CD1c-positive myeloid dendritic cell (primary cell): ENCODE data around the gene STK4.
"Not testable (repeated sequence)": the region's sequence is repeated elsewhere in the genome, so short reads cannot be mapped to it uniquely, and the experiment has no call there.

Experiments used
- DNase-seq: peaks from one replicate; pipeline ENCODE4 v3.0.0-alpha.2; 2016; ENCODE audit errors: extremely low spot score

Gene STK4

GRCh38 chr20:45053430-45054351 is 87.4 kb downstream of the STK4 start:
- no peak for DNase-seq

DNA sequence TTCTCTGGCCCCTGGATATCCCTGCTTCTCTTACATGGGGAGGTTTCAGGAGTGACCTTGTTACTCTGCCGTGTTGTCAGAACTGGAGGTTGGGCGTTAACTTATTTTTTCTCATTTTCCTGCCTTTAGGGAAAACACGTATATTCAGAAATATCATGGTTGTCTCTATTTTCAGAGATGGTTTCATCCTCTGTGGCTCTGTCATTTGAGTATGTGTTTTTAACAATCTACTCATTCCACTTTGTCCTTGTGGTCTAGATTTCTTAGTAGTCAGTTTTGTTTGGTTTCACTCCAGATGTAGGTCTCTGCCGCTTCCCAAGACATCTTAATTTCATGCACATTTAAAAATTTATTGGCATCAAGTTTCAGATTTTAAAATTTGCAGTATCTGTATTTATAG is 88.7 kb downstream of the STK4 start:
- DNase-seq = no peak

GRCh38 chr20:45056473-45057173 is 90.3 kb downstream of the STK4 start:
- DNase-seq = no peak

DNA sequence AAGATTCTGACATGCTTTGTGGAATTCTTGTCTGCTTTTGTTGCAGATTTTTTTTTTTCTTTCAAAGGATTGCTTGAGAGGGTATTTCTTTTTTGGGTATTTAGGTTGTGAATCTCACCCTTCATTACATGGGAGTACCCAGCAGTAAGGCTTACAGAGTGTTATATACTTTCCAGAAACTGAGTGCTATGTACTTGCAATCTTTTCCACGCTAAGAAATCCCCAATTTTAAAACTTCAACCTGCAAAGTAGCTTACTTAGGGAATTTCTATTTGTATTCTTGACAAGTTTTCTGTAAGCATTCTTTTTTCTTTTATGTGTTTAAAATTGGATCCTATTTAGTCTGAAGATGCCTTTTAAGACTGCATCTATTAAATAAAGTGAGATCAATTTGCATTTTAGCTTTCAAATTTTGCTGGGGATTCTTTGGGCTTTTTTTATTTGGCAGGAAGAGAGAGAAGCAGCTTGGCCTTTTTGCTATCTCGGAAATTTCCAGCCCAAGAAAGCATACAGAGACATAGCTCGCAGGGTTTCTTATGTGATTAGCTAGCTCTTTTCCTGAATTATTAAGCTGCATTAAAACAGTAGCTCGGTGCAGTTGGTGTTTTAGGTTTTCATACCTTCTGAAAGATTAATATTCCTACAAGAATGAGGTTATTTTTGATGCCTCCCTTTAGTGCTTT is 92.0 kb downstream of the STK4 start:
- no peak for DNase-seq

GRCh38 chr20:45059022-45059728 is 92.9 kb downstream of the STK4 start:
- DNase-seq = no peak

DNA sequence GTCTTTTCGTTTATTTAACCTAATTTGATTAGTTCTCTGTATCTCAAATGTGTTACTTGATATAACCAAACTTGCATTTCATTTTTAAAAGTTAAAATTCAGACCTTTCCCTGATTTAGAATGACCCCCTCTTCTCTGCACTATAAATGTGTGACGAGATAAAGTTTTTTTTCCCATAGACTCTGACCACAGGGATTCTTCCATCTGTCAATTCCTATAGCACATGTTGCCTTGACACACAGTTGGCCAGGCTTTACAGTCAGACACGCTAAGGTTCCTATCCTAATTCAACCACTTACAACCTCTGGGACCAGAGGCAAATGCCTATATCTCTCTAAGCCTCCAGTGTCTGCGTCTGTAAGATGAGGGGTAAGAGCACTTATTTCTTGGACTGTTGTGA is 94.0 kb downstream of the STK4 start:
- DNase-seq = no peak

- no peak for DNase-seq
Observed at GRCh38 chr20:45061244-45061643, 94.9 kb downstream of the STK4 start.

GRCh38 chr20:45063107-45063506 is 96.8 kb downstream of the STK4 start:
- not testable (repeated sequence) for DNase-seq

GRCh38 chr20:45064812-45065211 is 98.5 kb downstream of the STK4 start:
- DNase-seq = no peak

DNA sequence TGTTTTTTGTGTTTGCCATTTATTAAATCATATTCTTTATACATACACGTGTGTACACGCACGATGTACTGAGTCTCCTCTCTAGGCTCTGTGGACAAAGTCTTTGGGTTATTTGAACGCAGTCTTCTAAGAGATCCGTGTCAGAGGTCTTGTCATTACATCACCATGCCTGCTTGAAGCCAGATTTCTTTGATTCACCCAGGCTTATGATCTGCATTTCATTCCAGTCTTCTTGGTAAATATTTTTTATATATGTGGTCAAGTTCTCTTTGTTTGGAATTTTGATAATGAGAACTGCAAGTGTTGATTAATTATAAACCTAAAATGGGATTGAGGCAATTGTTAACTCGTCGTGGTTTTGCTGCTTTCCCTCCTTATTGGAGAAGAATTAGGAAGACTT is 100.1 kb downstream of the STK4 start:
- DNase-seq = no peak

- no peak for DNase-seq
Observed at GRCh38 chr20:45067087-45067486, 100.8 kb downstream of the STK4 start.

DNA sequence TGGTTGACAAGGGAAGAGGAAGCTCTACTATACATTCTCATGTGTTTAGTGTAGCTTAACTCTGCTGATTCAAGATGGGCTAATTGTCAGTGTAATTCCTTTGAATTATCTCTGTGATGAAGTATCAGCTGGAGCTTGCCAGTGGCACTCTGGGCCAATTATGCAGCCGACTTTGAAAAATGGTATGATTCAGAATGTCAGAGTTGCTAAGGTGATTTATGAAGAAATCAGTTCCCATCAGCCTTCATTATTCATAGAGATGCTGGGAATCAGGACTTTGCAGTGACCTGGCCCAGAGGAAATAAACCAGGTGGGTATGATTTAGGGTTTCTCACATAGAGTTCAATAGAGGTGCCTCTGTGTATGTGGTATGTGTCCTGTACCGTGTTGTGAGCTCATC is 101.2 kb downstream of the STK4 start:
- DNase-seq = no peak

DNA sequence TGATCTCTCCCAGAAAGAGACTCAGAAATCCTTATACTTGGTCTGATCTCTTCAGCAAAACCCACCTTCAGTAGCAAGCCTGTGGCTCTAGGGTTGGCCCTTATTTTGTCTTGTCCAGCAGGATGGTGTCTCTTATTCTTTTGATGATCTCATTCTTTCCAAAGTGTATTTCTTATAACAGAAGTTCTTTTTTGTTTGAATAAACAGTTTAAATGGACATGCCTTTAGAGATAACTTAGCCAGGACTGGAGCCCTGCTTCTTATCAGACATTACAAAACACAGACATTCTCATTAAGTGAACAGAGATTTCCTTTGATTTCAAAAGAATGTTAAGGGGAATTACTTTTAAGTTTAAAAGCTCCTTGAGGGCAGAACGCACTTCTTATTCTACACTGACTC is 102.9 kb downstream of the STK4 start:
- DNase-seq = no peak

DNA sequence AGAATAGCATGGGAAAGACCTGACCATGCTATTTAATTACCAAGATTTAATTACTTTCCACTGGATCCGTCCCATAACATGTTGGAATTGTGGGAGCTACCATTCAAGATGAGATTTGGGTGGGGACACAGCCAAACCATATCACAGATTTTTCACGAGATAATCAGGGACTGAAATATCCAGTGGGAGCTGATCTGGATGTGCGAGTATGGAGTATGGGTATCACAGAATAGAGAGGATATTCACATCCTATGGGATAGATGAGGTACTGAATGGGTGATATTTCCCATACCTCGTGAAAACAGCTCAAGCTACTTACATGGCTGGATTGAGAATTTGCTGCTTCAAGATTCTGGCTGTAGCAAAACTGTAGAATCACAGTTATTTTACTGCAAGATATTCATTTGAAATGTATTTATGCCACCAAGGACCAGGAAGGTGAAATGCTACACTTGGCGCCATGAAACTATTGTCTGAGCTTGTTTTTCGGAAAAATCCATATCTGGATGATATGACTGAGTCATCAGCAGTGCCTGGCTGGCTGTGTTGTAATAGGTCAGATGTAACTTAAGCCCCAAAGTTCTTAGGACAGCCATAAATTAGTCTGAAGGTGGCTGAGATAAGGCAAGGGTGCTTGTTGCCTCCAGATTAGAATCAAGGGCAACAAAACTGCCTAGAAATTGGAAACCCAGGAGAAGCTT is 104.8 kb downstream of the STK4 start:
- DNase-seq = no peak

DNA sequence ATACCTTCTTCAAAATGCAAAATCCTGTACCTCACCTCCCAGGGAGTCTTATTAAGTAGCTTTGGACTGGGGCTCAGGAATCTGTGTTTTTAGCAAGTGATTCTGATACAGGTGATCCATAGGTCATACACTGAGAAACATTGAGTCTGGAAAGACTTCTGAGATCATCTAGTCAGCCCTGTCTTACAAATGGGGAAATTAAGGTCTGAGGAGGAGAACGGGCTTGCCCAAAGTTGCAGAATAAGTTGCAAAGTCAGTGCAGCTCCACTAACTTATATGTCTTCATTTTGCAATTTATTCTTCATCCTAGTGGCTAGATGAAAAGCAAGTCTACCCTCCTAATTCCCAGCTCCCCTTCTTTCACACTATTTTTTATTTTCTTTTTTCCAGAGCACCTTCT is 105.8 kb downstream of the STK4 start:
- no peak for DNase-seq

GRCh38 chr20:45073221-45073620 is 106.9 kb downstream of the STK4 start:
- DNase-seq = no peak

DNA sequence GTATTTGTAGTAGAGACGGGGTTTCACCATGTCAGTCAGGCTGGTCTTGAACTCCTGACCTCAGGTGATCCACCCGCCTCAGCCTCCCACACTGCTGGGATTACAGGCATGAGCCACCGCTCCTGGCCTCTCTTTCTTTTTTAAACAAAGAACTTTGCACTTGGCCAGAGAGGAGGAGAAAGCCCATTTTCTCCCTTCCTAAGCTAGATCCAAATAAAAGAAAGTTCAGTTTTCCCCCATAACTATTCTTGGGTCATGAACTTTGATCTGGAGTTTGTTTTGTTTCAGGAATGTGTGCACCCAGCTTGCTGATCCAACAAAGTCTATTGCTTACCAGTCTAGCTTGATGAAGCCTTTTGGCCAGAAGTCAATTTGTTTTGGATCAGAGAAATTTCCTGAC is 111.2 kb downstream of the STK4 start:
- DNase-seq = no peak

- DNase-seq = no peak
Observed at GRCh38 chr20:45080867-45081624, 114.7 kb downstream of the STK4 start.

GRCh38 chr20:45082468-45082867 is 116.2 kb downstream of the STK4 start:
- no peak for DNase-seq

DNA sequence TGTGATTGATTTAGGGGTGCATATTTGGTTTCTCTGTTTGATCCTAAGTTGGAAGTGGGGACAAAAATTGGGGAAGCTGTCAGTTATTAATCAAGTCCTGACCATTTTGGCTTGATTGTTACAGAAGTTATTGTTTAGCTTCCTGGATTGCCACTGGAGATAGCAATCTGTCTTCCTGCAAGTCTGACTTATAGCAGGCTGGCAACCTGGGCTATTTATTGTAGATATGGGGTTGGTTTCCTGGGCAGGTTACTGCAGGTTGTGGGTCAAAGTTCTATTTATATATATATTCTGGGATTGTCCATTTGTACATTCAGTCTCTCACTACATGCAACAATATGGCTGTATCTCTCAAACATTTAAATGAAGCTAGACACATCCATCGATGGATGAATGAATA is 116.8 kb downstream of the STK4 start:
- no peak for DNase-seq

GRCh38 chr20:45085289-45085688 is 119.0 kb downstream of the STK4 start:
- no peak for DNase-seq
